Measurements from ENCODE around the gene NEGR1. TPM values are rescaled to one million over a fixed set of nuclear protein-coding genes. Genes with fewer than 3 reads are reported as not detected.

NEGR1 gene
- total RNA-seq, 1 donor from 2014 or later, result 9.7 TPM

- intact Hi-C loops (cut with micrococcal nuclease), result no loop called here
- no peak for DNase-seq
- Histone ChIP-seq H3K4me1 (no peaks in the 10 kb centered on the region), H3K27me3 (ENCODE audit: low read depth) (no peaks in the 10 kb centered on the region), H3K9me3 (replicated peaks) (no peaks in the 10 kb centered on the region), H3K27ac (replicated peaks) (no peak overlapping the region), H3K4me3 (no peak overlapping the region), H3K36me3 (no peaks in the 10 kb centered on the region)
- no peak for TF ChIP-seq CTCF (IDR thresholded peaks at IDR 0.05; ENCODE audit: borderline replicate concordance)
These were observed 399.7 kb downstream of the NEGR1 start for GRCh38 chr1:71882637-71883036.

GRCh38 chr1:71882226-71882625 lies 400.1 kb downstream of the NEGR1 start:
- H3K4me3 ChIP-seq, result no peak overlapping the region
- H3K27ac ChIP-seq (replicated peaks), result no peak overlapping the region
- intact Hi-C loops (cut with micrococcal nuclease), result no loop called here
- H3K27me3 ChIP-seq (ENCODE audit: low read depth), result no peaks in the 10 kb centered on the region
- no peak for TF ChIP-seq CTCF (IDR thresholded peaks at IDR 0.05; ENCODE audit: borderline replicate concordance)
- H3K4me1 ChIP-seq, result no peaks in the 10 kb centered on the region
- no peak for DNase-seq
- H3K9me3 ChIP-seq (replicated peaks), result no peaks in the 10 kb centered on the region
- H3K36me3 ChIP-seq, result no peaks in the 10 kb centered on the region

- Histone ChIP-seq H3K27ac (replicated peaks) (no peak overlapping the region), H3K4me3 (no peak overlapping the region)
- TF ChIP-seq CTCF (IDR thresholded peaks at IDR 0.05; ENCODE audit: borderline replicate concordance), result no peak
These were observed 400.7 kb downstream of the NEGR1 start for GRCh38 chr1:71881611-71882010.

GRCh38 chr1:71869326-71869725 lies 413.0 kb downstream of the NEGR1 start:
- intact Hi-C loops (cut with micrococcal nuclease), result no loop called here
- Histone ChIP-seq H3K27me3 (ENCODE audit: low read depth) (no peaks in the 10 kb centered on the region), H3K4me1 (no peaks in the 10 kb centered on the region), H3K27ac (replicated peaks) (no peak overlapping the region), H3K9me3 (replicated peaks) (peaks cover 4% of the 10 kb centered on the region), H3K36me3 (no peaks in the 10 kb centered on the region), H3K4me3 (no peak overlapping the region)
- no peak for TF ChIP-seq CTCF (IDR thresholded peaks at IDR 0.05; ENCODE audit: borderline replicate concordance)
- no peak for DNase-seq

More at GRCh38 chr1:71881611-71882010, 400.7 kb downstream of the NEGR1 start:
- intact Hi-C loops (cut with micrococcal nuclease), result no loop called here
- no peak for DNase-seq
- no peaks in the 10 kb centered on the region for H3K9me3 ChIP-seq (replicated peaks)
- H3K27me3 ChIP-seq (ENCODE audit: low read depth), result no peaks in the 10 kb centered on the region
- no peaks in the 10 kb centered on the region for H3K4me1 ChIP-seq
- H3K36me3 ChIP-seq, result no peaks in the 10 kb centered on the region

- TF ChIP-seq CTCF (IDR thresholded peaks at IDR 0.05; ENCODE audit: borderline replicate concordance), result no peak
- DNase-seq, result no peak
- Histone ChIP-seq H3K9me3 (replicated peaks) (peaks cover 4% of the 10 kb centered on the region), H3K27ac (replicated peaks) (no peak overlapping the region), H3K4me3 (no peak overlapping the region), H3K4me1 (no peaks in the 10 kb centered on the region), H3K27me3 (ENCODE audit: low read depth) (no peaks in the 10 kb centered on the region), H3K36me3 (no peaks in the 10 kb centered on the region)
- intact Hi-C loops (cut with micrococcal nuclease), result no loop called here
These were observed 419.6 kb downstream of the NEGR1 start for GRCh38 chr1:71862756-71863155.

- Histone ChIP-seq H3K36me3 (no peaks in the 10 kb centered on the region), H3K27me3 (ENCODE audit: low read depth) (no peaks in the 10 kb centered on the region), H3K4me3 (no peak overlapping the region), H3K27ac (replicated peaks) (no peak overlapping the region), H3K9me3 (replicated peaks) (peaks cover 4% of the 10 kb centered on the region), H3K4me1 (no peaks in the 10 kb centered on the region)
- intact Hi-C loops (cut with micrococcal nuclease), result no loop called here
- no peak for TF ChIP-seq CTCF (IDR thresholded peaks at IDR 0.05; ENCODE audit: borderline replicate concordance)
- no peak for DNase-seq
These were observed 421.3 kb downstream of the NEGR1 start for GRCh38 chr1:71861022-71861421.

Measured in left ventricle myocardium inferior (tissue), 1 donor.